Activated B cell treated with CpG ODN at 0.5 μM for 24 hours (primary cell): ENCODE data around the gene HSDL2. TPM values are rescaled to one million over a fixed set of nuclear protein-coding genes. Genes with fewer than 3 reads are reported as not detected.

Experiments
- ATAC-seq: fragments of 200-7000 bp; cut with Tn5 transposase; one replicate; pipeline ENCODE4 v1.10.0; 2021; ENCODE audit warnings: low read depth, mild to moderate bottlenecking, moderate library complexity
- CTCF ChIA-PET: fragments of 350-600 bp; sonication (Branson Sonifier 250); formaldehyde crosslinking; loops from one replicate; lab custom pipeline; 2021; ENCODE audit warnings: antibody characterized with exemption; lab: Charles Lee
- POLR2A ChIA-PET: fragments of 350-600 bp; sonication (Branson Sonifier 250); formaldehyde crosslinking; loops from one replicate; lab custom pipeline; 2021; ENCODE audit warnings: antibody characterized with exemption; lab: Charles Lee
- DNase-seq: peaks from one replicate; pipeline ENCODE4 v3.0.0; 2022
- H3K27ac Mint-ChIP-seq: one replicate; pipeline ENCODE4 v1.8.0; 2020; ENCODE audit warnings: mixed read lengths
- H3K27me3 Mint-ChIP-seq: one replicate; pipeline ENCODE4 v1.8.0; 2021; ENCODE audit warnings: mixed read lengths
- H3K36me3 Mint-ChIP-seq: one replicate; pipeline ENCODE4 v1.8.0; 2021; ENCODE audit warnings: low read depth, mixed read lengths
- H3K4me1 Mint-ChIP-seq: one replicate; pipeline ENCODE4 v1.8.0; 2021; ENCODE audit warnings: mixed read lengths
- H3K4me3 Mint-ChIP-seq: one replicate; pipeline ENCODE4 v1.8.0; 2020; ENCODE audit warnings: mild to moderate bottlenecking, mixed read lengths
- H3K9me3 Mint-ChIP-seq: one replicate; pipeline ENCODE4 v1.8.0; 2020; ENCODE audit warnings: mixed read lengths
- intact Hi-C: fragments of 100-400 bp; cut with micrococcal nuclease; formaldehyde crosslinking; loops from one replicate; pipeline ENCODE4 v1.15.1; 2024
- total RNA-seq: library from RNA; stranded (reverse); gene quantifications from 2 replicates; pipeline ENCODE4 v1.2.3, GENCODE V29; 2022
- TF ChIP-seq, protein P1 (sequence below): fragments of 200-600 bp; IDR thresholded peaks from one replicate; pipeline ENCODE4 v1.8.0; 2022; ENCODE audit warnings: antibody characterized with exemption, mild to moderate bottlenecking

Gene HSDL2
- total RNA-seq, 1 donor from 2014 or later = 11.3 TPM

DNA sequence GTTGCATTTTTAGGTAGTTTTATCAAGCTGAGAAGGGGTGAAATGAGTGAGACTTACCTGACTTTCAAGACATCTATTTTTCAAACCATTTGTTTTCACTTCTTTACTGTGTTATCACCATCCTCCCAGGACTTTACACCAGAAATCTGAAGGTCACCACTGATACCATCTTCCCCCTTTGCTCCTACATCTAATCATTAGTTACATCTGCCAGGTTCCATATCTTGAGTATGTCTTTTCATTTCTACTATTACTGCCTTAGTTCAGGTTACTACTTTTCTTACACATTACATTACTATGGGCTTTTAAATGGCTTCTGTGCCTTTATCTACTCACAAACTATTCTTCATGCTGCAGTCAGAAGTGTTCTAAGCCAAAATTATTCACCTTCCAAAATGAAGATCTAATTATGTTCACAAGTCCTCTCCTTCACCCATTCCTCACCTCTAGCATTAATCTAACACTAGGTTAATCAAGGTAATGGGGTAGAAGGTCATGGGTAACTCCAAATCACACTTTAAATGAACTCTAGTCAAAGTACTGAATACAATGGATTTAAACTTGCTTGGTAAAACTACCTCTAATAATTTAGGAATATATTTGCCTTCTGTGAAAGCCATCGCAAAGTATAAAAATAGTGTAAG lies 2.1 kb upstream of the HSDL2 start:
- H3K4me3 Mint-ChIP-seq = no peak overlapping the region
- DNase-seq = no peak
- ChIA-PET POLR2A (interaction anchor here (1.3 kb wide), 1 partner anchor 227 kb away, joined by 3 read pairs; no protein-coding TSS in a partner anchor), CTCF (no interaction called here)
- ATAC-seq = no peak
- H3K27me3 Mint-ChIP-seq = no peaks in the 10 kb centered on the region
- no peaks in the 10 kb centered on the region for H3K9me3 Mint-ChIP-seq
- intact Hi-C loops = loop anchor here (2.0 to 5.0 kb wide), 2 partner anchors 717 to 896 kb away; partner anchors contain the start of genes ECPAS and GNG10
- H3K27ac Mint-ChIP-seq = no peak overlapping the region
- H3K4me1 Mint-ChIP-seq = peaks cover 46% of the 10 kb centered on the region
- TF ChIP-seq, protein P1, sequence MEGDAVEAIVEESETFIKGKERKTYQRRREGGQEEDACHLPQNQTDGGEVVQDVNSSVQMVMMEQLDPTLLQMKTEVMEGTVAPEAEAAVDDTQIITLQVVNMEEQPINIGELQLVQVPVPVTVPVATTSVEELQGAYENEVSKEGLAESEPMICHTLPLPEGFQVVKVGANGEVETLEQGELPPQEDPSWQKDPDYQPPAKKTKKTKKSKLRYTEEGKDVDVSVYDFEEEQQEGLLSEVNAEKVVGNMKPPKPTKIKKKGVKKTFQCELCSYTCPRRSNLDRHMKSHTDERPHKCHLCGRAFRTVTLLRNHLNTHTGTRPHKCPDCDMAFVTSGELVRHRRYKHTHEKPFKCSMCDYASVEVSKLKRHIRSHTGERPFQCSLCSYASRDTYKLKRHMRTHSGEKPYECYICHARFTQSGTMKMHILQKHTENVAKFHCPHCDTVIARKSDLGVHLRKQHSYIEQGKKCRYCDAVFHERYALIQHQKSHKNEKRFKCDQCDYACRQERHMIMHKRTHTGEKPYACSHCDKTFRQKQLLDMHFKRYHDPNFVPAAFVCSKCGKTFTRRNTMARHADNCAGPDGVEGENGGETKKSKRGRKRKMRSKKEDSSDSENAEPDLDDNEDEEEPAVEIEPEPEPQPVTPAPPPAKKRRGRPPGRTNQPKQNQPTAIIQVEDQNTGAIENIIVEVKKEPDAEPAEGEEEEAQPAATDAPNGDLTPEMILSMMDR = no peak
- H3K36me3 Mint-ChIP-seq = peaks cover 10% of the 10 kb centered on the region

DNA sequence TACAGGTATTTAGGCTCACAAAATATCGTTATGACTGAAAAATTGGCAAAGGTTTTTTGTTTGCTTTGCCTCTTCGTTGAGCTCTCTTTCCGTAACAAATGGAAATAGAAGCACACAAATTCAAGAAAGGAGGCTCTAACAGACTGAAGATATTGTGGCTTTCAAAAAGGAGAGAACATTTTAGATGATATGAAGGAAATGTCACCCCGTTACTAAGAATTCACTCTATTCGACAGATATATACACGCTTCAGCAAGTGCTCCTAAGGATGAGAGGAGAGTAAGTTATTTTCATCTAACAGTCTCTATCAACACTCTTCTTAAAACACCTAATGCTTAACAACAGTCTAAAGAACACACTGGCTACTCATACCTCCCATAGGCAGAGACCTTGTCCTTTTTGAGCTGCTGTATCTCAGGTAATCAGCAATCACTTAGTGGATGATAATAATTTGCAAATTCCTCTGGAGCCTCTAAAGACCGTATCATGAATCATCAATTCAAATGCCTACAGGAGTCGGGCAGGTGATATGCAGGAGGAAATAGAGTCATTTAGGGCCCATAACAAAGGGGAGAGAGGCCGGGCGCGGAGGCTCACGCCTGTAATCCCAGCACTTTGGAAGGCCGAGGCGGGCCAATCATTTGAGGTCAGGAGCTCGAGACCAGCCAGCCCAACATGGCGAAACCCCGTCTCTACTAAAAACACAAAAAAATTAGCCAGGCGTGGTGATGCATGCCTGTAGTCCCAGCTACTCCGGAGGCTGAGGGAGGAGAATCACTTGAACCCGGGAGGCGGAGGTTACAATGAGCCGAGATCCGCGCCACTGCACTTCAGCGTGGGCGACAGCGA lies 1.4 kb upstream of the HSDL2 start:
- ChIA-PET CTCF (interaction anchor here (1.6 to 1.7 kb wide), 2 partner anchors 17 to 415 kb away, joined by 5 to 6 read pairs; no protein-coding TSS in a partner anchor), POLR2A (interaction anchor here (0.6 to 2.5 kb wide), 13 partner anchors 12 to 896 kb away, joined by 3 to 35 read pairs (median 6); partner anchors contain the start of genes DNAJC25, INIP, KIAA1958 and PTBP3)
- no peaks in the 10 kb centered on the region for H3K9me3 Mint-ChIP-seq
- peak overlapping the region; percentile 99 for H3K4me3 Mint-ChIP-seq
- peaks cover 10% of the 10 kb centered on the region for H3K36me3 Mint-ChIP-seq
- ATAC-seq (no peak), DNase-seq (peak; percentile 17)
- intact Hi-C loops = loop anchor here (1.0 to 5.0 kb wide), 6 partner anchors 17 to 896 kb away; partner anchors contain the start of genes ECPAS, GNG10, INIP and PTBP3
- peaks cover 52% of the 10 kb centered on the region for H3K4me1 Mint-ChIP-seq
- TF ChIP-seq, protein P1 = no peak
- H3K27ac Mint-ChIP-seq = peak overlapping the region; percentile 95
- H3K27me3 Mint-ChIP-seq = no peaks in the 10 kb centered on the region

DNA sequence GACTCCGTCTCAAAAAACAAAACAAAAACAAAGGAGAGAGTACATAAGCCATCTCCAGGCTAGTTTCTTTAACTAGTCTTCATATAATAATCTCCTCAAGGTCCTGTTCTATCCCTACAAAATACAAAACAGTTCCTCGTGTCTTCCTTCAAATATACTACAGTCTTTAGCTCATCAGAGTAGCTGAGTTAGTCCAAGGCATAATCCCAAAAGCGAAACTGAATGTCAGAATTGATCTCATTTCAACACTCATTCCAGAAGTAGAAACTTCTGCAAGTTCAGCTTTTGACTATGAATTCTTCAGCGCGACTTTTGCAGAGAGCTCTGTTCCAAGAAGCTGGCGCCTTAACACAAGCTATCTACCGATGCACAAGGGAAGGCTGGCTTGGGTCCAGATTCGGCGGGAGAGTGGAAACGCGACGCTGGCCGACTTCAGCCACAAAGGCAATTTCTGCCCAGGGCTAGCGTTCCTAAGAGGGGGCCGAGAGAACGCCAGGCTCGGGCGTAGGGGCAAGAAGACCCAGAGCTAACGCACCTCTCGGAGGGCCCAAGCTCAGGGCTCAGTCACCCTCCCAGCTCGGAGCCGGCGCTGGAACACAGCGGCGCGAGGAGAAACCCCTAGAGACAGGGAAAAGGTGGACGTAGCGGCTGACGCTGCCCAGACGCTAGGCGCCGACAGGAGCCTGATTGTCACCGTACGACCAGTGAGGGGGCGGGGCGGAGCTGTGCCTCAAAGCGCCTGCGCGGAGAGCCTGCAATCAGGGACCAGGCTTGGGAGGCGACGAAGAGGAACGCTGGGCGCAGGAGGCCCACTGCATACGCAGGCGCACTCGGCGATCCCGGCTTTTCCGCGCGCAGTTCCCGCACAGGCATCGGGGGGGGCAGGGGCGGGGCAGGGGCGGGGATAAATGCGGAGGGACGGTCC lies 469 bp upstream of the HSDL2 start:
- intact Hi-C loops = loop anchor here (1.0 to 5.0 kb wide), 11 partner anchors 18 to 897 kb away; partner anchors contain the start of genes DNAJC25, ECPAS, GNG10 and INIP
- Mint-ChIP-seq H3K27me3 (no peaks in the 10 kb centered on the region), H3K4me3 (peak overlapping the region; percentile 99), H3K27ac (peak overlapping the region; percentile 95), H3K4me1 (peaks cover 59% of the 10 kb centered on the region), H3K9me3 (no peaks in the 10 kb centered on the region), H3K36me3 (peaks cover 10% of the 10 kb centered on the region)
- ChIA-PET POLR2A (interaction anchor here (0.5 to 2.5 kb wide), 26 partner anchors 13 to 945 kb away, joined by 3 to 35 read pairs (median 4); partner anchors contain the start of genes DNAJC25, INIP, KIAA1958 and PTBP3), CTCF (interaction anchor here (0.7 to 1.7 kb wide), 4 partner anchors 18 to 441 kb away, joined by 3 to 7 read pairs (median 6); no protein-coding TSS in a partner anchor)
- TF ChIP-seq, protein P1 = no peak
- ATAC-seq (peak; percentile 91), DNase-seq (peak; percentile 96)

DNA sequence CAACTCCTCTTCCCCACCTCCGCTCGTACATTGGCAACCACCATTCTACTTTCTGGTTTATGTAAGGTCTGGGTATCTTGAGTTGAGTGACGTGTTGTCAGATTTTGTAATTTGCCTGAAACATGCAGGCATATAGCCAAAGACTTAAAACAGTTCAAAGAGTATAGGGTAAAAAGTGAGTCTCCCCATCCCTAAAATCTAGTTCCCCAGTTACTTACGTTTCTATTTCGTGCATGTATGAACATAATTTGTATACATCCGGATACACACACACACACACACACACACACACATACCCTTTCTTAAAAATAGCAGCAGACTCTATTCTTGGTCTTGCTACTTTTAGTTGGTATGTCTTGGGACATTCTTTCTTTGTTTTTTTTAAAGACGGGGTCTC lies 915 bp downstream of the HSDL2 start:
- peaks cover 65% of the 10 kb centered on the region for H3K4me1 Mint-ChIP-seq
- ChIA-PET POLR2A (interaction anchor here (0.7 to 2.5 kb wide), 9 partner anchors 20 to 750 kb away, joined by 3 to 35 read pairs (median 6); partner anchors contain the start of genes DNAJC25, INIP, KIAA1958 and PTBP3), CTCF (interaction anchor here (1.6 kb wide), 1 partner anchor 439 kb away, joined by 7 read pairs; no protein-coding TSS in a partner anchor)
- TF ChIP-seq, protein P1 = no peak
- no peaks in the 10 kb centered on the region for H3K27me3 Mint-ChIP-seq
- peak overlapping the region; percentile 99 for H3K4me3 Mint-ChIP-seq
- H3K27ac Mint-ChIP-seq = peak overlapping the region; percentile 95
- peaks cover 10% of the 10 kb centered on the region for H3K36me3 Mint-ChIP-seq
- DNase-seq (no peak), ATAC-seq (no peak)
- H3K9me3 Mint-ChIP-seq = no peaks in the 10 kb centered on the region
- intact Hi-C loops = loop anchor here (1.0 to 5.0 kb wide), 5 partner anchors 105 to 771 kb away; partner anchors contain the start of genes DNAJC25, KIAA1958 and SLC31A2
